D341Med (cell line): ENCODE results near the gene EFCAB9.

Source experiments
- DNase-seq: peaks from one replicate; pipeline ENCODE4 v3.0.0; 2012; ENCODE audit warnings: low spot score

EFCAB9 gene

GRCh38 chr5:172166030-172166826, 27.7 kb upstream of the EFCAB9 start:
- DNase-seq = no peak

GRCh38 chr5:172167895-172168294, 26.1 kb upstream of the EFCAB9 start:
- no peak for DNase-seq

- no peak for DNase-seq
Observed at GRCh38 chr5:172168311-172168710, 25.7 kb upstream of the EFCAB9 start.

GRCh38 chr5:172169216-172169615, 24.8 kb upstream of the EFCAB9 start:
- no peak for DNase-seq

- no peak for DNase-seq
Observed at GRCh38 chr5:172170251-172170701, 23.7 kb upstream of the EFCAB9 start.

- no peak for DNase-seq
Observed at GRCh38 chr5:172171118-172171517, 22.9 kb upstream of the EFCAB9 start.

- no peak for DNase-seq
Observed at GRCh38 chr5:172172912-172173563, 20.9 kb upstream of the EFCAB9 start.

GRCh38 chr5:172173564-172174153, 20.3 kb upstream of the EFCAB9 start:
- no peak for DNase-seq

GRCh38 chr5:172175263-172175719, 18.7 kb upstream of the EFCAB9 start:
- DNase-seq = no peak

GRCh38 chr5:172177176-172177575, 16.8 kb upstream of the EFCAB9 start:
- no peak for DNase-seq

- DNase-seq = no peak
Observed at GRCh38 chr5:172178301-172178987, 15.5 kb upstream of the EFCAB9 start.

GRCh38 chr5:172178991-172179989, 14.7 kb upstream of the EFCAB9 start:
- DNase-seq = no peak

GRCh38 chr5:172180936-172181335, 13.0 kb upstream of the EFCAB9 start:
- DNase-seq = no peak

- DNase-seq = no peak
Observed at GRCh38 chr5:172182291-172182690, 11.7 kb upstream of the EFCAB9 start.

GRCh38 chr5:172183881-172184280, 10.1 kb upstream of the EFCAB9 start:
- no peak for DNase-seq

- DNase-seq = no peak
Observed at GRCh38 chr5:172185096-172185461, 8.9 kb upstream of the EFCAB9 start.

GRCh38 chr5:172186114-172186695, 7.8 kb upstream of the EFCAB9 start:
- no peak for DNase-seq

- DNase-seq = no peak
Observed at GRCh38 chr5:172187118-172188032, 6.6 kb upstream of the EFCAB9 start.

GRCh38 chr5:172188033-172188892, 5.7 kb upstream of the EFCAB9 start, which contains the start of gene STK10:
TSS of gene STK10 (minus strand) at chr5:172188224. CDS start at chr5:172188042, 182 bp downstream.
- DNase-seq = peak; percentile 96
